Endodermal cell (in vitro differentiated cells): ENCODE data around the gene PXT1. TPM values are rescaled to one million over a fixed set of nuclear protein-coding genes. Genes with fewer than 3 reads are reported as not detected.
A peak's percentile ranks its signal among the peaks of the same experiment; 100 is the strongest.
"Not testable (repeated sequence)": the region's sequence is repeated elsewhere in the genome, so short reads cannot be mapped to it uniquely, and the experiment has no call there.

Source experiments
- DNase-seq: peaks from one replicate; pipeline ENCODE4 v3.0.0-alpha.2; 2017
- H3K27ac ChIP-seq: 2 replicates; pipeline ENCODE4 v1.5.1; 2013; ENCODE audit warnings: mild to moderate bottlenecking, low read depth, low read length, moderate library complexity
- H3K27me3 ChIP-seq: 2 replicates; pipeline ENCODE4 v1.6.1; 2013; ENCODE audit warnings: mild to moderate bottlenecking, low read length, moderate library complexity; ENCODE audit not compliant: insufficient read depth, control insufficient read depth, poor library complexity, severe bottlenecking
- H3K36me3 ChIP-seq: 2 replicates; pipeline ENCODE4 v1.7.0; 2013; ENCODE audit warnings: mild to moderate bottlenecking, low read length, moderate library complexity; ENCODE audit not compliant: control insufficient read depth, insufficient read depth
- H3K4me1 ChIP-seq: one replicate; pipeline ENCODE4 v1.7.0; 2013; ENCODE audit warnings: low read length; ENCODE audit not compliant: control insufficient read depth, insufficient read depth
- H3K4me3 ChIP-seq: 2 replicates; pipeline ENCODE4 v1.5.1; 2013; ENCODE audit warnings: mild to moderate bottlenecking, low read length, moderate library complexity
- H3K9ac ChIP-seq: 2 replicates; pipeline ENCODE4 v1.6.1; 2013; ENCODE audit warnings: mild to moderate bottlenecking, low read length, moderate library complexity; ENCODE audit not compliant: poor library complexity, severe bottlenecking; ENCODE audit errors: extremely low read depth
- H3K9me3 ChIP-seq: 2 replicates; pipeline ENCODE4 v1.6.1; 2013; ENCODE audit warnings: mild to moderate bottlenecking, low read length, moderate library complexity; ENCODE audit not compliant: control insufficient read depth
- H3K27ac Mint-ChIP-seq: 2 replicates; pipeline ENCODE4 v1.8.0; 2020; ENCODE audit warnings: mixed read lengths
- H3K27me3 Mint-ChIP-seq: 2 replicates; pipeline ENCODE4 v1.8.0; 2021; ENCODE audit warnings: mild to moderate bottlenecking, mixed read lengths; ENCODE audit not compliant: insufficient read depth
- H3K36me3 Mint-ChIP-seq: 2 replicates; pipeline ENCODE4 v1.8.0; 2020; ENCODE audit warnings: low read depth, mixed read lengths
- H3K4me1 Mint-ChIP-seq: 2 replicates; pipeline ENCODE4 v1.8.0; 2020; ENCODE audit warnings: mixed read lengths
- H3K4me3 Mint-ChIP-seq: 2 replicates; pipeline ENCODE4 v1.8.0; 2020; ENCODE audit warnings: mild to moderate bottlenecking, moderate library complexity, mixed read lengths
- H3K9me3 Mint-ChIP-seq: 2 replicates; pipeline ENCODE4 v1.8.0; 2020; ENCODE audit warnings: mild to moderate bottlenecking, mixed read lengths
- CTCF ChIP-seq: fragments of 200-600 bp; sonication (generic); conservative IDR thresholded peaks from 2 replicates; pipeline ENCODE4 v1.5.0; 2021; ENCODE audit warnings: antibody characterized with exemption, mild to moderate bottlenecking
- WGBS, 2 experiments: methylation state at CpG; one replicate each; pipeline versions ENCODE4 v1.1.5 to v1.1.7; 2013; ENCODE audit warnings: missing lambda C conversion rate in 2 of 2, mixed read lengths in 1 of 2; ENCODE audit not compliant: insufficient coverage in 1 of 2, insufficient read length in 1 of 2; 5-methylcytosine and 5-hydroxymethylcytosine counted together
- total RNA-seq, 2 donors: library from RNA; stranded (reverse); fragmentation: NEBNext Ultra II Directional in 1 of 2; extraction: Animal tissue kit (Norgen Biotek cat#: 25700) in 1 of 2; gene quantifications; 2 replicates in 1 of 2; 3 replicates in 1 of 2; pipeline ENCODE4 v1.2.1, GENCODE V29; 2021

PXT1 gene
- total RNA-seq, 2 donors from 2014 or later = 0.15 TPM; not detected in 1

GRCh38 chr6:36484736-36485135 lies 42.1 kb upstream of the PXT1 start:
- no peaks in the 10 kb centered on the region for H3K4me1 Mint-ChIP-seq
- H3K27me3 ChIP-seq = no peaks in the 10 kb centered on the region
- peaks cover 74% of the 10 kb centered on the region for H3K36me3 ChIP-seq
- no peaks in the 10 kb centered on the region for H3K27me3 Mint-ChIP-seq
- H3K4me3 Mint-ChIP-seq = no peak overlapping the region
- H3K36me3 Mint-ChIP-seq = peaks cover 60% of the 10 kb centered on the region
- no peak for DNase-seq
- no peak overlapping the region for H3K27ac ChIP-seq
- H3K27ac Mint-ChIP-seq = no peak overlapping the region
- no peak overlapping the region for H3K4me3 ChIP-seq
- no peaks in the 10 kb centered on the region for H3K9me3 ChIP-seq
- H3K9ac ChIP-seq = no peak overlapping the region
- WGBS, 2 experiments = 97 to 100% methylated on average over 3 to 5 of the region's 5 CpGs
- H3K4me1 ChIP-seq = no peaks in the 10 kb centered on the region
- TF ChIP-seq CTCF = no peak
- H3K9me3 Mint-ChIP-seq = no peaks in the 10 kb centered on the region

GRCh38 chr6:36483326-36483725 lies 40.7 kb upstream of the PXT1 start:
- not testable (repeated sequence) for H3K4me3 Mint-ChIP-seq, H3K27me3 Mint-ChIP-seq, H3K9me3 Mint-ChIP-seq, H3K9ac ChIP-seq, H3K27ac Mint-ChIP-seq, H3K27ac ChIP-seq, H3K4me1 ChIP-seq, H3K27me3 ChIP-seq, DNase-seq, H3K4me3 ChIP-seq, H3K9me3 ChIP-seq
- whole genome bisulfite sequencing, 2 experiments = 93 to 95% methylated on average over 5 of the region's 5 CpGs
- H3K36me3 ChIP-seq = peaks cover 64% of the 10 kb centered on the region
- peaks cover 11% of the 10 kb centered on the region for H3K4me1 Mint-ChIP-seq
- peaks cover 52% of the 10 kb centered on the region for H3K36me3 Mint-ChIP-seq

GRCh38 chr6:36479256-36479655 lies 36.6 kb upstream of the PXT1 start:
- no peak overlapping the region for H3K27ac ChIP-seq
- H3K4me1 ChIP-seq = no peaks in the 10 kb centered on the region
- H3K27me3 ChIP-seq = no peaks in the 10 kb centered on the region
- no peak overlapping the region for H3K4me3 Mint-ChIP-seq
- H3K27me3 Mint-ChIP-seq = no peaks in the 10 kb centered on the region
- peaks cover 53% of the 10 kb centered on the region for H3K36me3 ChIP-seq
- peaks cover 17% of the 10 kb centered on the region for H3K4me1 Mint-ChIP-seq
- 88 to 97% methylated on average over 1 of the region's 1 CpG for WGBS, 2 experiments
- DNase-seq = no peak
- H3K36me3 Mint-ChIP-seq = peaks cover 40% of the 10 kb centered on the region
- H3K4me3 ChIP-seq = peak overlapping the region; percentile 11
- H3K9me3 ChIP-seq = no peaks in the 10 kb centered on the region
- H3K9ac ChIP-seq = no peak overlapping the region
- H3K9me3 Mint-ChIP-seq = no peaks in the 10 kb centered on the region
- no peak for TF ChIP-seq CTCF
- H3K27ac Mint-ChIP-seq = peak overlapping the region; percentile 11

- Histone ChIP-seq H3K36me3 (peaks cover 48% of the 10 kb centered on the region), H3K27me3 (no peaks in the 10 kb centered on the region), H3K4me3 (no peak overlapping the region), H3K27ac (no peak overlapping the region), H3K9ac (no peak overlapping the region), H3K9me3 (no peaks in the 10 kb centered on the region), H3K4me1 (no peaks in the 10 kb centered on the region)
- H3K27me3 Mint-ChIP-seq = no peaks in the 10 kb centered on the region
- no peak for TF ChIP-seq CTCF
- peaks cover 40% of the 10 kb centered on the region for H3K36me3 Mint-ChIP-seq
- DNase-seq = no peak
- no peak overlapping the region for H3K4me3 Mint-ChIP-seq
- no peak overlapping the region for H3K27ac Mint-ChIP-seq
- 88% methylated on average over 2 of the region's 2 CpGs; no CpG with 5 or more reads in 1 of the 2 experiments for WGBS, 2 experiments
- H3K4me1 Mint-ChIP-seq = peaks cover 17% of the 10 kb centered on the region
- H3K9me3 Mint-ChIP-seq = no peaks in the 10 kb centered on the region
Measured at GRCh38 chr6:36478051-36478526, 35.4 kb upstream of the PXT1 start.
